Activated CD8-positive, alpha-beta memory T cell treated with anti-CD3 and anti-CD28 coated beads, Interleukin-2, amount 50 U/mL, for 24 hours (primary cell): ENCODE data around the gene SLC45A1.
"Not testable (repeated sequence)": the region's sequence is repeated elsewhere in the genome, so short reads cannot be mapped to it uniquely, and the experiment has no call there.

Experiments
- DNase-seq: peaks from one replicate; pipeline ENCODE4 v3.0.0-alpha.2; 2020; ENCODE audit errors: extremely low read depth

The SLC45A1 gene

GRCh38 chr1:8317647-8318381, at the start of gene SLC45A1:
Gene SLC45A1 (plus strand): TSS chr1:8318114. CDS start chr1:8324330, 6,216 bp downstream.
- peak; percentile 44 for DNase-seq

GRCh38 chr1:8273036-8273435, 44.9 kb upstream of the SLC45A1 start:
- DNase-seq = no peak

GRCh38 chr1:8274352-8274751, 43.6 kb upstream of the SLC45A1 start:
- DNase-seq = no peak

- DNase-seq = no peak
These were observed 41.6 kb upstream of the SLC45A1 start for GRCh38 chr1:8276173-8276914.

- DNase-seq = no peak
These were observed 41.0 kb upstream of the SLC45A1 start for GRCh38 chr1:8276932-8277331.

- not testable (repeated sequence) for DNase-seq
These were observed 39.2 kb upstream of the SLC45A1 start for GRCh38 chr1:8278677-8279076.

- no peak for DNase-seq
These were observed 35.9 kb upstream of the SLC45A1 start for GRCh38 chr1:8281843-8282509.

GRCh38 chr1:8283058-8283884, 34.6 kb upstream of the SLC45A1 start:
- no peak for DNase-seq

- DNase-seq = no peak
These were observed 33.8 kb upstream of the SLC45A1 start for GRCh38 chr1:8284127-8284526.

- no peak for DNase-seq
These were observed 32.8 kb upstream of the SLC45A1 start for GRCh38 chr1:8285103-8285502.

GRCh38 chr1:8285965-8286364, 31.9 kb upstream of the SLC45A1 start:
- DNase-seq = no peak

GRCh38 chr1:8293118-8293517, 24.8 kb upstream of the SLC45A1 start:
- no peak for DNase-seq

GRCh38 chr1:8293641-8294169, 24.2 kb upstream of the SLC45A1 start:
- DNase-seq = no peak

- no peak for DNase-seq
These were observed 23.7 kb upstream of the SLC45A1 start for GRCh38 chr1:8294170-8294697.

GRCh38 chr1:8297245-8297644, 20.7 kb upstream of the SLC45A1 start:
- DNase-seq = no peak

GRCh38 chr1:8299963-8300362, 18.0 kb upstream of the SLC45A1 start:
- no peak for DNase-seq

GRCh38 chr1:8302081-8302956, 15.6 kb upstream of the SLC45A1 start:
- no peak for DNase-seq

GRCh38 chr1:8303141-8303540, 14.8 kb upstream of the SLC45A1 start:
- DNase-seq = no peak

GRCh38 chr1:8303876-8304275, 14.0 kb upstream of the SLC45A1 start:
- DNase-seq = no peak

GRCh38 chr1:8307628-8308027, 10.3 kb upstream of the SLC45A1 start:
- no peak for DNase-seq
